H1 (cell line): ENCODE measurements around the gene ODR4. TPM values are rescaled to one million over a fixed set of nuclear protein-coding genes. Genes with fewer than 3 reads are reported as not detected.
"Not testable (repeated sequence)": the region's sequence is repeated elsewhere in the genome, so short reads cannot be mapped to it uniquely, and the experiment has no call there.

Source experiments
- CTCF ChIA-PET: fragments of 300-600 bp; sonication (Branson Sonifier 250); formaldehyde crosslinking; loops from one replicate; lab custom pipeline; 2021; ENCODE audit not compliant: partially characterized antibody; lab: Charles Lee
- POLR2A ChIA-PET: fragments of 300-600 bp; sonication (Branson Sonifier 250); formaldehyde crosslinking; loops from one replicate; lab custom pipeline; 2021; ENCODE audit warnings: inconsistent platforms; ENCODE audit not compliant: partially characterized antibody; lab: Charles Lee
- DNase-seq, 2 experiments: peaks; one replicate each; pipeline versions ENCODE4 v3.0.0 to v3.0.0-alpha.2; 2010 to 2022; ENCODE audit warnings: low spot score in 2 of 2, low read depth in 1 of 2, mixed read lengths in 1 of 2
- FAIRE-seq: peaks from 2 replicates; lab custom pipeline; 2011; peaks lifted over from hg19 to GRCh38; lab: Jason Lieb, UNC
- H2AFZ ChIP-seq: 2 replicates; pipeline ENCODE4 v1.8.1; 2012; ENCODE audit warnings: low read length, inconsistent platforms
- H2AK5ac ChIP-seq: 2 replicates; pipeline ENCODE4 v1.6.1; 2013; ENCODE audit warnings: low read depth, low read length
- H2BK120ac ChIP-seq: replicated peaks from 2 replicates; pipeline ENCODE3; 2013; ENCODE audit warnings: low read depth, low read length, inconsistent platforms
- H2BK12ac ChIP-seq: 2 replicates; pipeline ENCODE4 v1.6.1; 2013; ENCODE audit warnings: low read depth, low read length
- H2BK15ac ChIP-seq: 2 replicates; pipeline ENCODE4 v1.6.1; 2013; ENCODE audit warnings: low read length
- H2BK20ac ChIP-seq: 2 replicates; pipeline ENCODE4 v1.6.1; 2013; ENCODE audit warnings: low read length
- H2BK5ac ChIP-seq: 2 replicates; pipeline ENCODE4 v1.6.1; 2013; ENCODE audit warnings: low read depth, low read length
- H3K14ac ChIP-seq: 2 replicates; pipeline ENCODE4 v1.6.1; 2013; ENCODE audit warnings: inconsistent platforms; ENCODE audit not compliant: insufficient read length
- H3K18ac ChIP-seq: 2 replicates; pipeline ENCODE4 v1.6.1; 2013; ENCODE audit warnings: low read length; ENCODE audit errors: extremely low read depth
- H3K23ac ChIP-seq: 2 replicates; pipeline ENCODE4 v1.6.1; 2013; ENCODE audit warnings: inconsistent platforms; ENCODE audit not compliant: insufficient read length
- H3K23me2 ChIP-seq: 2 replicates; pipeline ENCODE4 v1.6.1; 2013; ENCODE audit warnings: low read depth, low read length
- H3K27ac ChIP-seq: 2 replicates; pipeline ENCODE4 v1.6.1; 2011; ENCODE audit warnings: low read depth, low read length, inconsistent platforms
- H3K27me3 ChIP-seq, 4 experiments: replicated peaks in 1 of 4; 1 replicate in 1 of 4; 2 replicates in 3 of 4; pipeline versions ENCODE4 v1.6.1 to v1.8.1; 2011 to 2013; ENCODE audit warnings: low read length in 3 of 4, mild to moderate bottlenecking in 3 of 4, inconsistent platforms in 2 of 4, mixed read lengths in 2 of 4, moderate library complexity in 1 of 4; ENCODE audit not compliant: control insufficient read depth in 3 of 4, insufficient read depth in 3 of 4; ENCODE audit errors: extremely low read depth in 1 of 4
- H3K36me3 ChIP-seq, 4 experiments: 2 replicates each; pipeline versions ENCODE4 v1.6.1 to v1.8.1; 2011 to 2013; ENCODE audit warnings: mild to moderate bottlenecking in 4 of 4, low read length in 3 of 4, moderate library complexity in 2 of 4, control low read depth in 1 of 4, inconsistent platforms in 1 of 4; ENCODE audit not compliant: insufficient read depth in 4 of 4, control insufficient read depth in 2 of 4
- H3K4ac ChIP-seq: replicated peaks from 2 replicates; pipeline ENCODE3; 2013; ENCODE audit warnings: low read length, low read depth, mixed read lengths, inconsistent platforms; ENCODE audit not compliant: insufficient read length
- H3K4me1 ChIP-seq, 4 experiments: replicated peaks in 1 of 4; 1 replicate in 1 of 4; 2 replicates in 3 of 4; pipeline versions ENCODE4 v1.6.1 to v1.8.1; 2011 to 2013; ENCODE audit warnings: low read length in 3 of 4, inconsistent platforms in 2 of 4, mixed read lengths in 1 of 4; ENCODE audit not compliant: insufficient read depth in 4 of 4, control insufficient read depth in 3 of 4
- H3K4me2 ChIP-seq, 2 experiments: 2 replicates each; pipeline versions ENCODE4 v1.6.1 to v1.8.1; 2011 to 2013; ENCODE audit warnings: low read depth in 2 of 2, low read length in 2 of 2, control low read depth in 1 of 2, inconsistent platforms in 1 of 2, mild to moderate bottlenecking in 1 of 2; ENCODE audit not compliant: insufficient read depth in 1 of 2
- H3K4me3 ChIP-seq, 4 experiments: fragments of 200-600, 300-600 bp in 1 of 4; sonication (generic), shearing (Covaris generic), sonication (Bioruptor Twin) in 1 of 4; 2 replicates each; pipeline versions ENCODE4 v1.5.1 to v1.8.1; 2011 to 2016; ENCODE audit warnings: low read length in 4 of 4, low read depth in 3 of 4, control low read depth in 2 of 4, inconsistent platforms in 2 of 4, mild to moderate bottlenecking in 2 of 4, mixed read lengths in 1 of 4, moderate library complexity in 1 of 4; ENCODE audit not compliant: insufficient read depth in 2 of 4; ENCODE audit errors: extremely low read depth in 1 of 4
- H3K56ac ChIP-seq: replicated peaks from 2 replicates; pipeline ENCODE3; 2013; ENCODE audit warnings: low read depth, mild to moderate bottlenecking, mixed read lengths, low read length, inconsistent platforms; ENCODE audit not compliant: insufficient read length
- H3K79me1 ChIP-seq: 2 replicates; pipeline ENCODE4 v1.6.1; 2013; ENCODE audit warnings: low read depth, low read length, control low read depth
- H3K79me2 ChIP-seq, 2 experiments: 2 replicates each; pipeline versions ENCODE4 v1.6.1 to v1.8.1; 2012 to 2013; ENCODE audit warnings: low read length in 2 of 2, mild to moderate bottlenecking in 2 of 2, inconsistent platforms in 1 of 2; ENCODE audit not compliant: insufficient read depth in 2 of 2, control insufficient read depth in 1 of 2
- H3K9ac ChIP-seq, 4 experiments: replicated peaks in 1 of 4; 1 replicate in 1 of 4; 2 replicates in 3 of 4; pipeline versions ENCODE4 v1.6.1 to v1.8.1; 2011 to 2013; ENCODE audit warnings: low read depth in 3 of 4, low read length in 3 of 4, control low read depth in 2 of 4, mild to moderate bottlenecking in 2 of 4, moderate library complexity in 2 of 4, inconsistent platforms in 1 of 4; ENCODE audit errors: extremely low read depth in 1 of 4
- H3K9me3 ChIP-seq, 2 experiments: 2 replicates each; pipeline versions ENCODE4 v1.6.1 to v1.8.1; 2012 to 2013; ENCODE audit warnings: mild to moderate bottlenecking in 2 of 2, moderate library complexity in 2 of 2, control low read depth in 1 of 2, inconsistent platforms in 1 of 2, low read depth in 1 of 2, low read length in 1 of 2, mixed read lengths in 1 of 2; ENCODE audit not compliant: insufficient read depth in 2 of 2
- H4K20me1 ChIP-seq, 2 experiments: replicated peaks in 1 of 2; 2 replicates each; pipeline versions ENCODE3 to v1.8.1; 2011 to 2013; ENCODE audit warnings: inconsistent platforms in 2 of 2, low read length in 2 of 2, mild to moderate bottlenecking in 1 of 2; ENCODE audit not compliant: insufficient read depth in 2 of 2, control insufficient read depth in 1 of 2
- H4K5ac ChIP-seq: 2 replicates; pipeline ENCODE4 v1.6.1; 2013; ENCODE audit warnings: low read length, low read depth, mixed read lengths, inconsistent platforms; ENCODE audit not compliant: insufficient read length
- H4K8ac ChIP-seq: 2 replicates; pipeline ENCODE4 v1.8.0; 2013; ENCODE audit warnings: mild to moderate bottlenecking, moderate library complexity, low read length, inconsistent platforms; ENCODE audit not compliant: insufficient read depth; ENCODE audit errors: extremely low read depth
- H4K91ac ChIP-seq: replicated peaks from 2 replicates; pipeline ENCODE3; 2013; ENCODE audit warnings: low read length, mixed read lengths, inconsistent platforms; ENCODE audit not compliant: insufficient read length
- WGBS, 2 experiments: shearing (Covaris generic) in 1 of 2; methylation state at CpG; one replicate each; pipeline versions ENCODE4 v1.1.6 to v1.1.7; 2013 to 2015; ENCODE audit warnings: low lambda C conversion rate in 2 of 2, mixed read lengths in 2 of 2, inconsistent platforms in 1 of 2, low coverage in 1 of 2, missing lambda C conversion rate in 1 of 2; ENCODE audit not compliant: insufficient replicate concordance in 2 of 2, insufficient coverage in 1 of 2, insufficient read length in 1 of 2; ENCODE audit errors: extremely low coverage in 1 of 2, missing lambda C conversion rate in 1 of 2; 5-methylcytosine and 5-hydroxymethylcytosine counted together
- polyA plus RNA-seq, 7 experiments: library from polyadenylated mRNA; depleted of rRNA in 3 of 7; stranded (reverse) in 5 of 7; unstranded in 2 of 7; fragments of >200 nt in 5 of 7; fragments of 200-250 nt in 2 of 7; gene quantifications; 1 replicate in 5 of 7; 2 replicates in 1 of 7; 4 replicates in 1 of 7; pipeline versions ENCODE4 v1.2.1 to v1.2.3, GENCODE V29; 2011 to 2013; ENCODE audit warnings: missing spikeins in 2 of 7, mixed read lengths in 2 of 7
- total RNA-seq: library from RNA; stranded (reverse); fragmentation: NEBNext Ultra II Directional; extraction: Animal tissue kit (Norgen Biotek cat#: 25700); gene quantifications from 2 replicates; pipeline ENCODE4 v1.2.1, GENCODE V29; 2021

Gene ODR4
- total and polyA plus RNA-seq, 2 of the 8 experiments (the other 6 are each of a cell fraction or from before 2014, with no cell fraction given), result 4.1 to 14.1 TPM

DNA sequence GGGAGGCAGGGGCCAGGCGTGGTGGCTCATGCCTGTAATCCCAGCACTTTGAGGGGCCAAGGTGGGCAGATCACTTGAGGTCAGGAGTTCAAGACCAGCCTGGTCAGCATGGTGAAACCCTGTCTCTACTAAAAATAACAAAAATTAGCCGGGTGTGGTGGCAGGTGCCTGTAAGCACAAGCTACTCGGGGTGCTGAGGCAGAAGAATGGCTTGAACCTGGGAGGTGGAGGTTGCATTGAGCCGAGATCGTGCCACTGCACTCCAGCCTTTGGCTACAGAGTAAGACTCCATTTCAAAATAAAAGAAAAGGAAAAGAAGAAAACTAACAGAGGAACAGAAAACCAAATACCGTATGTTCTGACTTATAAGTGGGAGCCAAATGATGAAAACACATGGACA lies 17.1 kb downstream of the ODR4 start:
- FAIRE-seq, H4K8ac ChIP-seq, DNase-seq, H3K9ac ChIP-seq, H2AK5ac ChIP-seq, H4K20me1 ChIP-seq, H4K91ac ChIP-seq, H3K79me1 ChIP-seq, H2AFZ ChIP-seq, H2BK12ac ChIP-seq, H3K9me3 ChIP-seq, H3K4ac ChIP-seq, H3K56ac ChIP-seq, H3K14ac ChIP-seq, H2BK120ac ChIP-seq, H2BK20ac ChIP-seq, H3K4me2 ChIP-seq, H3K4me1 ChIP-seq, H3K23ac ChIP-seq, H3K27me3 ChIP-seq, H3K27ac ChIP-seq, H4K5ac ChIP-seq, H2BK5ac ChIP-seq, H2BK15ac ChIP-seq, H3K23me2 ChIP-seq, H3K79me2 ChIP-seq, H3K18ac ChIP-seq, H3K4me3 ChIP-seq: not testable (repeated sequence)
- WGBS, 2 experiments, result 87% methylated on average over 6 of the region's 6 CpGs; no CpG with 5 or more reads in 1 of the 2 experiments
- CTCF ChIA-PET, result interaction anchor here (0.9 to 1.9 kb wide), 3 partner anchors 12 to 18 kb away, joined by 4 to 6 read pairs (median 5); partner anchors contain the start of genes ODR4 and TPR
- POLR2A ChIA-PET, result interaction anchor here (1.1 kb wide), 1 partner anchor 18 kb away, joined by 3 read pairs; the partner anchor contains the start of gene TPR
- peaks cover 0 to 63% (median 19%) of the 10 kb centered on the region in 4 experiments; a peak in 6 of 8 replicates for H3K36me3 ChIP-seq

- CTCF ChIA-PET, result not testable (repeated sequence)
- WGBS, 2 experiments, result no CpG with 5 or more reads among the region's 2 CpGs
Measured at GRCh38 chr1:186401446-186401845, 25.8 kb downstream of the ODR4 start.

More at GRCh38 chr1:186401446-186401845, 25.8 kb downstream of the ODR4 start:
- H3K79me1 ChIP-seq, H2AK5ac ChIP-seq, H3K27ac ChIP-seq, H2BK12ac ChIP-seq, H3K27me3 ChIP-seq, H3K23me2 ChIP-seq, POLR2A ChIA-PET, H2BK15ac ChIP-seq, H3K9ac ChIP-seq, H2AFZ ChIP-seq, H2BK120ac ChIP-seq, H3K4me2 ChIP-seq, DNase-seq, H2BK5ac ChIP-seq, H3K23ac ChIP-seq, H3K9me3 ChIP-seq, H3K79me2 ChIP-seq, H4K5ac ChIP-seq, H2BK20ac ChIP-seq, H4K20me1 ChIP-seq, H3K4me3 ChIP-seq, H3K4me1 ChIP-seq, H4K8ac ChIP-seq, H3K56ac ChIP-seq, H3K18ac ChIP-seq, H4K91ac ChIP-seq, FAIRE-seq, H3K4ac ChIP-seq, H3K14ac ChIP-seq: not testable (repeated sequence)
- peaks cover 0 to 47% (median 12%) of the 10 kb centered on the region in 4 experiments; a peak in 4 of 8 replicates for H3K36me3 ChIP-seq
